K562 (cell line): Measurements from ENCODE around the gene TIMP1. TPM values are rescaled to one million over a fixed set of nuclear protein-coding genes. Genes with fewer than 3 reads are reported as not detected.

Source experiments
- ATAC-seq: fragments of 200-7000 bp; cut with Tn5 transposase; 3 replicates; pipeline ENCODE4 v1.9.1; 2020; ENCODE audit warnings: moderate library complexity
- BruUV-seq: library from RNA; stranded (reverse); fragments of 400-500 nt; replicated peaks from 2 replicates; lab custom pipeline; 2021; lab: Mats Ljungman, UMichigan
- CTCF ChIA-PET: fragments of 300-600 bp; formaldehyde crosslinking; extraction: SDS; loops from one replicate; lab custom pipeline; 2021; ENCODE audit warnings: low intra/inter-chr PET ratio; lab: Yijun Ruan, JAX
- POLR2A ChIA-PET: fragments of 300-600, 350-650 bp; sonication (Branson Sonifier 250); formaldehyde crosslinking; extraction: SDS; loops from one replicate; lab custom pipeline; 2021; ENCODE audit warnings: antibody characterized with exemption, inconsistent platforms; lab: Yijun Ruan, JAX
- DNase-seq, 4 experiments: peaks; one replicate each; pipeline versions ENCODE4 v3.0.0 to v3.0.0-alpha.2; 2011 to 2018; ENCODE audit warnings: low spot score in 3 of 4, mixed read lengths in 3 of 4; ENCODE audit errors: extremely low read depth in 1 of 4
- FAIRE-seq: peaks from 2 replicates; lab custom pipeline; 2011; peaks lifted over from hg19 to GRCh38; lab: Jason Lieb, UNC
- H2AFZ ChIP-seq: 2 replicates; pipeline ENCODE4 v1.6.0; 2011; ENCODE audit warnings: low read depth, low read length, control low read depth, inconsistent platforms
- H3K27ac ChIP-seq: fragments of 200-600 bp; 3 replicates; pipeline ENCODE4 v1.8.0; 2011; ENCODE audit warnings: low read depth, mild to moderate bottlenecking, control low read depth, inconsistent platforms, low read length, moderate library complexity, mixed read lengths; ENCODE audit errors: extremely low read depth
- H3K27me3 ChIP-seq, 2 experiments: fragments of 300-600 bp in 1 of 2; 2 replicates in 1 of 2; 3 replicates in 1 of 2; pipeline versions ENCODE4 v1.6.0 to v1.8.0; 2011; ENCODE audit warnings: inconsistent platforms in 2 of 2, low read length in 2 of 2, mild to moderate bottlenecking in 1 of 2, mixed read lengths in 1 of 2, moderate library complexity in 1 of 2; ENCODE audit not compliant: control insufficient read depth in 2 of 2, insufficient read depth in 2 of 2
- H3K36me3 ChIP-seq: fragments of 300-600 bp; 3 replicates; pipeline ENCODE4 v1.8.0; 2011; ENCODE audit warnings: mild to moderate bottlenecking, low read length, inconsistent platforms; ENCODE audit not compliant: control insufficient read depth, insufficient read depth
- H3K4me1 ChIP-seq, 2 experiments: fragments of 200-600 bp in 1 of 2; replicated peaks in 1 of 2; 2 replicates in 1 of 2; 3 replicates in 1 of 2; pipeline versions ENCODE4 v1.5.1 to v1.8.0; 2011; ENCODE audit warnings: inconsistent platforms in 2 of 2, low read length in 2 of 2, mild to moderate bottlenecking in 1 of 2, mixed read lengths in 1 of 2, moderate library complexity in 1 of 2; ENCODE audit not compliant: control insufficient read depth in 2 of 2, insufficient read depth in 2 of 2
- H3K4me2 ChIP-seq: 2 replicates; pipeline ENCODE4 v1.6.1; 2011; ENCODE audit warnings: low read length, control low read depth, inconsistent platforms, mixed read lengths; ENCODE audit not compliant: insufficient read depth
- H3K4me3 ChIP-seq: fragments of 200-600 bp; sonication (generic), shearing (Covaris generic); 2 replicates; pipeline ENCODE4 v1.5.1; 2016; ENCODE audit warnings: control low read depth, inconsistent platforms
- H3K79me2 ChIP-seq: fragments of 200-600 bp; 3 replicates; pipeline ENCODE4 v1.8.0; 2011; ENCODE audit warnings: low read length, inconsistent platforms; ENCODE audit not compliant: control insufficient read depth, insufficient read depth
- H3K9ac ChIP-seq, 2 experiments: 2 replicates each; pipeline versions ENCODE4 v1.6.0 to v1.6.1; 2011; ENCODE audit warnings: low read depth in 2 of 2, low read length in 2 of 2, control low read depth in 1 of 2, inconsistent platforms in 1 of 2, mild to moderate bottlenecking in 1 of 2, mixed read lengths in 1 of 2; ENCODE audit not compliant: insufficient read depth in 1 of 2
- H3K9me1 ChIP-seq: one replicate; pipeline ENCODE4 v1.6.0; 2011; ENCODE audit warnings: inconsistent platforms, mild to moderate bottlenecking, low read length, moderate library complexity; ENCODE audit not compliant: control insufficient read depth, insufficient read depth
- H3K9me3 ChIP-seq: replicated peaks from 2 replicates; pipeline ENCODE4 v1.5.1; 2011; ENCODE audit warnings: low read depth, low read length, inconsistent platforms; ENCODE audit not compliant: control insufficient read depth, insufficient read depth
- H4K20me1 ChIP-seq: replicated peaks from 2 replicates; pipeline ENCODE4 v1.6.1; 2011; ENCODE audit warnings: low read length, inconsistent platforms, mixed read lengths; ENCODE audit not compliant: control insufficient read depth, insufficient read depth
- ASH1L ChIP-seq: fragments of 450-650 bp; IDR thresholded peaks from 2 replicates; pipeline ENCODE4 v1.6.1; 2018; ENCODE audit warnings: borderline replicate concordance, mild to moderate bottlenecking, low read depth; ENCODE audit not compliant: partially characterized antibody
- CBFA2T2 ChIP-seq: fragments of 450-650 bp; conservative IDR thresholded peaks from 2 replicates; pipeline ENCODE4 v1.6.1; 2017; ENCODE audit warnings: mild to moderate bottlenecking
- CBFA2T3 ChIP-seq: fragments of 450-650 bp; IDR thresholded peaks from 2 replicates; pipeline ENCODE4 v1.6.1; 2017
- FOSL1 ChIP-seq: fragments of 200-800 bp; sonication (Bioruptor generic); conservative IDR thresholded peaks from 2 replicates; pipeline ENCODE4 v1.6.1; 2016; ENCODE audit warnings: missing genetic modification characterization, missing compliant biosample characterization
- GABPB1 ChIP-seq: sonication (generic); formaldehyde crosslinking; IDR thresholded peaks from 2 replicates; pipeline ENCODE4 v1.8.0; 2022; ENCODE audit warnings: mild to moderate bottlenecking, missing genetic modification reagents
- KDM5B ChIP-seq: fragments of 200-600 bp; sonication (generic); IDR thresholded peaks from 2 replicates; pipeline ENCODE4 v1.6.1; 2012; ENCODE audit warnings: low read depth, mild to moderate bottlenecking, moderate library complexity, low read length, control low read depth, inconsistent platforms; ENCODE audit not compliant: insufficient replicate concordance
- NFRKB ChIP-seq: fragments of 450-650 bp; IDR thresholded peaks from 2 replicates; pipeline ENCODE4 v1.6.1; 2016; ENCODE audit warnings: low read depth
- SLC30A9 ChIP-seq: fragments of 250-450 bp; sonication (Bioruptor Pico); IDR thresholded peaks from 2 replicates; pipeline ENCODE4 v1.8.0; 2022; ENCODE audit warnings: mild to moderate bottlenecking, moderate library complexity
- SMARCB1 ChIP-seq: IDR thresholded peaks from 2 replicates; pipeline ENCODE4 v1.6.1; 2011; ENCODE audit warnings: improper control_type of control experiment, low read depth; ENCODE audit not compliant: insufficient read length
- TCF3 ChIP-seq: sonication (generic); formaldehyde crosslinking; IDR thresholded peaks from 2 replicates; pipeline ENCODE4 v1.4.0; 2020; ENCODE audit warnings: mild to moderate bottlenecking, missing genetic modification reagents
- USF2 ChIP-seq: sonication (generic); formaldehyde crosslinking; IDR thresholded peaks from 2 replicates; pipeline ENCODE4 v1.5.0; 2020; ENCODE audit warnings: missing genetic modification reagents
- ZNF124 ChIP-seq: sonication (generic); formaldehyde crosslinking; IDR thresholded peaks from 2 replicates; pipeline ENCODE4 v1.8.1; 2022; ENCODE audit warnings: missing genetic modification reagents
- WGBS: fragments of 100-300 bp; shearing (Covaris generic); methylation state at CpG from one replicate; pipeline ENCODE4 v1.1.6; 2016; ENCODE audit warnings: low coverage, mixed read lengths; ENCODE audit not compliant: insufficient coverage; ENCODE audit errors: missing lambda C conversion rate; 5-methylcytosine and 5-hydroxymethylcytosine counted together
- in situ Hi-C: fragments of 300-500 bp; cut with MboI; formaldehyde crosslinking; loops from 4 replicates; pipeline ENCODE4 v1.15.0; 2018; ENCODE audit warnings: inconsistent platforms, mixed read lengths
- intact Hi-C: fragments of 100-400 bp; cut with micrococcal nuclease; formaldehyde crosslinking; loops from 2 replicates; pipeline ENCODE4 v1.14.2; 2022
- polyA plus RNA-seq, 8 experiments: library from polyadenylated mRNA; depleted of rRNA in 4 of 8; stranded (reverse) in 5 of 8; unstranded in 3 of 8; fragments of >200 nt; fragmentation: Nextera tagmentation in 2 of 8; fragmentation: Illumina TruSeq in 1 of 8; extraction: Ambion mirVana in 2 of 8; extraction: Trizol in 1 of 8; gene quantifications; 2 replicates each; pipeline versions ENCODE4 v1.2.1 to v1.2.3, GENCODE V29; 2011 to 2014; ENCODE audit warnings: inconsistent platforms in 1 of 8, missing spikeins in 1 of 8
- total RNA-seq, 7 experiments: library from RNA; depleted of rRNA in 6 of 7; stranded (reverse); fragments of >200 nt in 6 of 7; fragmentation: Illumina TruSeq in 2 of 7; extraction: Trizol in 2 of 7; gene quantifications; 2 replicates each; pipeline versions ENCODE4 v1.2.1 to v1.2.3, GENCODE V29; 2011 to 2021; ENCODE audit warnings: low replicate concordance in 1 of 7

Gene TIMP1
- total and polyA plus RNA-seq, 9 of the 15 experiments (the other 6 are each of a cell fraction or from before 2014, with no cell fraction given), result 115 to 699 (median 273) TPM

GRCh38 chrX:47574547-47575301 lies 7.5 kb upstream of the TIMP1 start:
- in situ Hi-C loops (no loop called here), intact Hi-C loops (no loop called here)
- TF ChIP-seq CBFA2T3 (peak; percentile 52), SLC30A9 (CRISPR knock-in tag) (no peak), ASH1L (no peak), TCF3 (peak; percentile 38), KDM5B (no peak), FOSL1 (tag) (no peak), GABPB1 (no peak), USF2 (CRISPR knock-in tag) (no peak), NFRKB (no peak), SMARCB1 (no peak), ZNF124 (CRISPR knock-in tag) (no peak), CBFA2T2 (0 out of 2 replicates have a peak, but pooled peaks have one; percentile 26)
- ChIA-PET POLR2A (interaction anchor here (0.6 to 1.3 kb wide), 2 partner anchors 11 to 70 kb away, joined by 3 to 4 read pairs; no protein-coding TSS in a partner anchor), CTCF (no interaction called here)
- Histone ChIP-seq H3K4me1 (peaks cover 9 to 45% of the 10 kb centered on the region in 2 experiments; a peak in 3 of 5 replicates), H3K9ac (peak overlapping the region in 1 of 2 experiments; percentile 5; a peak in 1 of 4 replicates), H3K4me2 (no peak overlapping the region), H3K9me1 (no peaks in the 10 kb centered on the region), H3K9me3 (no peaks in the 10 kb centered on the region), H3K79me2 (no peaks in the 10 kb centered on the region), H3K36me3 (peaks cover 24% of the 10 kb centered on the region; the same call in 2 of the 3 replicates), H2AFZ (no peak overlapping the region), H3K27ac (no peak overlapping the region), H4K20me1 (no peaks in the 10 kb centered on the region), H3K4me3 (no peak overlapping the region), H3K27me3 (no peaks in the 10 kb centered on the region)
- 53% methylated on average over 15 of the region's 27 CpGs for WGBS
- BruUV-seq, result no TSS peak
- DNase-seq (no peak), ATAC-seq (no peak), FAIRE-seq (no peak)
